ENCODE data around the gene ADAMTS14. TPM values are rescaled to one million over a fixed set of nuclear protein-coding genes. Genes with fewer than 3 reads are reported as not detected.

Gene ADAMTS14
- total RNA-seq, 2 donors from 2014 or later: 0.19 to 1.0 TPM

DNA sequence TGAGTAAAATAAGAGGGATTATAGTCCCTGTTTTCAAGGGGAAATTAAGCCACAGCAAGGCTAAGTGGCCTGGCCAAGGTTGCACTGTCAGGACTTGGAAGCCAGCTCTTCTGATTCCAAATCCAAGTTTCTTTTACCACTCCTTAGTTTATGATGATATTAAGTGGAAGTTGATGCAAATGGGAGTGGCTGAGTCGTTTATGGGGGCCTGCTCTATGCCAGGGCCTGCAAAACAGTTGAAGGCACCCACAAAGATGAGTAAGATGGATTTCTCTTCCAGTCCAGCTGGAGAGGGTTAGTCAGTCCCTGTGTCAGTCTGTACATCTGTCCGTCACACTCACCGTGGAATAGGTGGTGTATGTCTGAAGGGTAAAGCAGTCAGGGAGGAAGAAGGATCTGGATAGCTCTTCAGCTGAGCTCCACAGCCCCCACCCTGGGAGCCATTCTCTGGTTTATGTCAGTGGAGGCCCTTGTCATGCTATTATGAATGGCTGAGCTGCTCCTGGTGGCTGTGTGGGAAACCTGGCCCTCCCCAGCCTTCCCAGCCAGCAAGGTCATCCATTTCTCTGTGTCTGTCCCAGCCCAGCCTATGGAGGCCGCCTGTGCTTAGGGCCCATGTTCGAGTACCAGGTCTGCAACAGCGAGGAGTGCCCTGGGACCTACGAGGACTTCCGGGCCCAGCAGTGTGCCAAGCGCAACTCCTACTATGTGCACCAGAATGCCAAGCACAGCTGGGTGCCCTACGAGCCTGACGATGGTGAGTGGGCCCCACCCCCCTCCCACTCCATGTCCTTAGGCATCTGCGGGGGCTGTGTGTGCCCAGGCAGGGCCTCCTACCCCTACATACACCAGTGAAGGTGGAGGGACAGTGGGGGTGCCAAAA, 68.3 kb downstream of the ADAMTS14 start:
- peak; percentile 48 for DNase-seq (ENCODE audit: low spot score)
- intact Hi-C loops (cut with DNase I): no loop called here

DNA sequence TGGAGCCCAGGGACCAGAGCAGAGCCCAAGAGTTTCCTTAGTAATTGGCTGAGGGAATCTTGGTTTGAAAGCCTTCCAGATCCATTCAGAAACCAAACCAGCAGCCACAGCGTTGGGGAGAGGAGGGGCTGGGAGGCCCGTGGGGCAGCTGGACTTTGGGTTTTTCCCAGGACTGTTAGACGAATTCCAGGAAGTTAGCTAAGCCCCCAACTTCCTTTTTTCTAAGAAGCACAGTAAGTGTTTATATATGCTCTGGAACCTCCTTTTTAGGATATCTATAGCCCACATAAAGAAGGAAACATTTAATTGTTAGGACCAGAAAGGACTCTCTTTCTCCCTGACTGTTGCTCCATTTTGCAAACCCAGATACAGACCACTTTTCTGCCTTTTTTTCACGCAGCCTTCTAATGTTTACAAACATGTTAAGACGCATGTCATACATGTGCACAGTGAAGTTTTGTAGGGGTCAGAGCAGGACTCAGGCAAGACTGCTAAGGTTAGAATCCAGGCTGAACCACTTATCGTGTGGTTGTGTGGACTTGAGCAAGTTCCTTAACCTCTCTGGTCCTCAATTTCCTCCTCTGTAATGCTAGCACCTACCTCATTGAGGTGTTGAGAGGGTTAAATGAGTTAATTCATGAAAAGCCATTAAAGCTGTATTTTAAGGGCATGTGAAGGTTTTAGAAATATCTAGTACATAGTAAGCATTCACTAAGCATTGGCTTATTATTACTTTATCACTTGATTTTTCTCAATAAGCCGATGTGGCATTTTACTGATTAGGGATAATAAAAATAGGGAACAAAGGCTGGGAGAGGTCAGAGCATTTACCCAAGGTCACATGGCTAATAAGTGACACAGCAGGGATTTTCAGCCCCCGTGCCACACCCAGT, 70.5 kb downstream of the ADAMTS14 start:
- DNase-seq (ENCODE audit: low spot score): peak; percentile 80
- intact Hi-C loops (cut with DNase I): no loop called here

DNA sequence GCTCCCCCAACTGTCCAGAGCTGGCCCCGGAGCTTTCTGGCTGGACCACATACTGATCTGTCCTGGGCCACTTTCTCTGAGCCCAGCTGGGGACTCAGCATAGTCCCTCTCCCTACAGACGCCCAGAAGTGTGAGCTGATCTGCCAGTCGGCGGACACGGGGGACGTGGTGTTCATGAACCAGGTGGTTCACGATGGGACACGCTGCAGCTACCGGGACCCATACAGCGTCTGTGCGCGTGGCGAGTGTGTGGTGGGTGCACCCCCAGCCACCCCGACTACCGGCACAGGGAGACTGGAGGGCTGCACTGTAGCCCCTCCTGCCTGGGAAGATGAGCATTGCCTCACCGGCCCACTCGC, 71.1 kb downstream of the ADAMTS14 start:
- intact Hi-C loops (cut with DNase I): no loop called here
- DNase-seq (ENCODE audit: low spot score): peak; percentile 66

DNA sequence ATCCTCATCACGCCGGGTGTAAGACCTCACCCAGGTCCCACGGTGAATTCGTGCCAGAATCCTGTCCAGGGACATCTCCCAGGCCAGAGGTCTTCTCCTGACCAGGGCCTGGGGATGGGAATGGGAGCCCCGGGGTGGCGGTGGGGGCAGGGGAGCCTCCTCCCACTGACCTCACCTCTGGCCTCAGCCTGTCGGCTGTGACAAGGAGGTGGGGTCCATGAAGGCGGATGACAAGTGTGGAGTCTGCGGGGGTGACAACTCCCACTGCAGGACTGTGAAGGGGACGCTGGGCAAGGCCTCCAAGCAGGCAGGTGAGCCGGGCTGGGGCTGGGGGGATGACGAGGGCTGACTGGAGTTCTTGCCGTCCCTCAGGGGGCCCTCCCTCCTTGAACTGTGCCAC, 71.6 kb downstream of the ADAMTS14 start:
- peak; percentile 79 for DNase-seq (ENCODE audit: low spot score)
- intact Hi-C loops (cut with DNase I): no loop called here

DNA sequence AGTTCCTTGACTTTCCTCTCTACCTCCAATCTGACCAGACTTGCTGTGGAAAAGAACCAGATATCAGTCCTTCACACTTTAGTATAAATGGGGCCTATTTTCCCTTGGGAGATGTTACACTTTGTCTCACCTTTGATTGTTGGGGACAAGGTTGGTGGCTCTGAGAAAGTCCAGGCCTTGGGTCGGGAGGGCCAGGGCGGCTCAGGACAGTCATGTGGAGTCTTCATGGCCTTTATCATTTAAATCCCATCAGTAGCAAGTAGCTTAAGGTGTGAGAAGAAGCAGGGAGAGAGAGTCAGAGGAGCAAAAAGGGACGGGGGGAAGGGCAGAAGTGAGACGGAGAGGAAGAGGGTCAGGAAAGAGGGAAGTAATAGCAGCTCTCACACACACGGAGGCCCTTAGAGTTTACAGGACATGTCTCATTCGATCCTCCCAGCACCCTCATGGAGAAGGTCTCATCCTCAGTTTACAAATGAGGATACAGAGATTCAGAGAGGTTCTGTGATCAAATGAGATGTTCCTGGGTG, 72.4 kb downstream of the ADAMTS14 start:
- DNase-seq (ENCODE audit: low spot score): peak; percentile 12
- intact Hi-C loops (cut with DNase I): no loop called here

DNA sequence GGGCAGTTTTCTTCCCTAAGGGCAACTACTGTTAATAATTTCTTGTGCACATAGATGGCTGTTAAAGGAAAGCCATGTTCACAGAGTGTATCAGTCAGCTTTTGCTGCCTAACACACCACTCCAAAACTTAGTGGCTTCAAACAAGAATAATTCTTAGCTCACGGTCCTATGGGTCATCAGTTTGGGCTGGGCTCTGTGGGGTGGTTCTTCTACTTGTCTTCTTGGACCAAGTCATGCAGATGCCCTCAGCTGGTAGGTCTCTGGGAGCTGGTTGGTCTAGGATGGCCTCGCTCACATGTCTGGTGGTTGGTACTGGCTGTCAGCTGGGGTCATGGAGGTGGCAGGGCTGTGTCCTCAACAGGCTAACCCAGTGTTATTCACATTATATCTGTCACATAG, 73.2 kb downstream of the ADAMTS14 start:
- peak; percentile 16 for DNase-seq (ENCODE audit: low spot score)
- intact Hi-C loops (cut with DNase I): no loop called here

DNA sequence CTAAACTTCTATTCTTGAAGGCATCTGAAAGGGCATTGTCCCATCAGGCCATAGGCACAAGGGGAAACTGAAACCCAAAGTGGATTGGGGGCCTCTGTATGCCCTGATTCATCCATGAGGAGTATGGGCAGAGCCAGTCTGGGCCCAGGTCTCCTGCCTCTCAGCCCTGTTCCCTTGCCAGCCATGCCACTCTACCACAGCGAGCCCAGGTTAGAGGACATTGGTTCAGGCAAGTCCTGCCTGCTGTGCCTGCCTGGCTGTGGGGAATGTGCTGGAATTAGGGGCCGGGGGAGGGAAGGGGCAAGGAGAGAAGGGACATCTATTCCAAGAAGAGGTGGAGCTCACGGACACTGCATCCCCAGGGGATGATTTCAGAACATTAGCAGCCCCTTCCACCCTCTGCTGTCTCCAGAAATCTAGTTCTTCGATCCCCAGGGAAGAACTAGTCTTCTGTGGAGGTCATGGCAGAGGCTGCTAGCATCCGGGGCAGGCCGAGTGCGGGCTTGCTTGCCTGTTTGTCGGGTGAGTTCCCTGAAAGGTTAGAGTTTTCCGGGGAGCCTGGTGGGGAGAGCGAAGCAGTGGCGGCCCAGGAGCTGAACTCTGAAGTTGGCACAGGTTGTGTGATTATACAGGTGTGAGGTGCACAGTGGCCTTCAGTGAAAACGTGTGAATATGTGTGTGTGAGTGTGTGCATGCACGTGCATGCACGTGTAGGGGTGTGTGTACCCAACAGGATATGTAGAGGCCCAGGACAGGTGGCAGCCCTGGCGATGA, 75.1 kb downstream of the ADAMTS14 start:
- DNase-seq (ENCODE audit: low spot score): peak; percentile 46
- intact Hi-C loops (cut with DNase I): no loop called here

DNA sequence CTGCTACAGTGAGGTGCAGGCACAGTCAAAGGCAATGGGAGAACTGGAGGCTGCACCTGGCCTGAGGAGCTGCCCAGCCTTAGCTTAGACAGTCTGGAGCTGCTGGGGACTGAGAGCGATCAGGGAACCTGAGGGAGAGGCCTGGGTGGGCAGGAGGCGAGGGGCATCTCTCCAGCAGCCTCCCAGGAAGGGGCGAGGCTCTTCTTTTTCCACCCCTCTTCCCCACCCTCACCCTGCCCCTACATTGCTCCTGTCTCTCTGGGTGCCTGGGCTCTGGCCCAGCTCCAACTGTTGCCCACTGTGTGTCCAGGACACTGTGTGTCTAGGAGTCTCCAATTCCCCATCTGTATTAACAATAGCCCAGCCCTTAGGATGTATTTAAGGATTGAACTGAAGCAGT, 76.0 kb downstream of the ADAMTS14 start:
- peak; percentile 32 for DNase-seq (ENCODE audit: low spot score)
- intact Hi-C loops (cut with DNase I): no loop called here

DNA sequence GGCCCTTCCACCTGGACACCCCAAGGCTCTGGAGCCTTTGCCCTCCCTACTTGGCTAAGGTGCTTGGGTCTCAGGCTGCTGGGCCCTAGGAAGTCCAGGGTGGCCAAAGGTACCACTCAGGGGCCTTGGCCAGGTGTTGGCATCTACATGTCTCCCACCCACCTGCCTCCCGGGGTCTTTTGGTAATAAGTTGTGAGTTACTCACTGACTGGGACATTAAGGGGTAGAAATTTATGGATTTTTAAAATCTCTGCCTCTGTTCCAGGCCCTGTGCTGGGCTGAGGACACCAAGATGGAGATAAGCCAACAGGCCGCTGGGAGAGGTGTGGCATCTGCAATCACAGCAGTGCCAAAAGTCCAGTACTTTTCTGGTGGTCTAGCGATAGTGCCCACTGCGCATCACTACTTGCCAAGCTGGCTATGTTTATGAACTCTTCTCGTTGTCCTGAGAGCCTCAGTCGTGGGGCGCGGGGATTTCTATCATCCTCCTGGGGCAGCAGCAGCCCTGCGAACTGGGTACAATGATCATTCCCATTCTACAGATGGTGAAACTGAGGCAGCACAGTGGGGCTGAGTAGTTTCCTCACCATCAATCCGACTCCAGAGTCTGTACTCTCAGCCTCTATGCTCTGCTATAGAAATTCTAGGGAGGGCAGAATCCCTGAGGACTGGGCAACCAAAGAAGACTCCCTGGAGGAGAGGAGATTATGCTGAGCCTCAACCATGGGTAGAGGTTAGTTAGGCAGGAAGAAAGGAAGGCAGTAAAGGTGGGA, 76.7 kb downstream of the ADAMTS14 start:
- peak; percentile 48 for DNase-seq (ENCODE audit: low spot score)

DNA sequence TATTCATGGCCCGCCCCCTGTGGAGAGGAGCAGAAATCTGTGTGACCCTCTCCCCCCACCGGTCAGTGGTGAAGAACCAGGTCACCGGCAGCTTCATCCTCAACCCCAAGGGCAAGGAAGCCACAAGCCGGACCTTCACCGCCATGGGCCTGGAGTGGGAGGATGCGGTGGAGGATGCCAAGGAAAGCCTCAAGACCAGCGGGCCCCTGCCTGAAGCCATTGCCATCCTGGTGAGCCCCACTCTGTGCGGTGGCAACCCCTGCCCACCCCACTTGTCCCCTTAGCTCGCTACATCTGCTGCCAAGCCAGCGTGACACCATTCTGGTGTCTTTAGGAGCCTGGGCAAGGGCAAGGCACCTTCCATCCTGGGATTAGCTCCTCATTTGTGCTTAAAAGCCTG, 77.5 kb downstream of the ADAMTS14 start:
- intact Hi-C loops (cut with DNase I): loop anchor here (5.0 to 10.0 kb wide), 2 partner anchors 275 to 292 kb away; partner anchors contain the start of gene PALD1 (in 1 of the 2)
- peak; percentile 72 for DNase-seq (ENCODE audit: low spot score)

More for the DNA sequence above, 76.7 kb downstream of the ADAMTS14 start:
- intact Hi-C loops (cut with DNase I): no loop called here

DNA sequence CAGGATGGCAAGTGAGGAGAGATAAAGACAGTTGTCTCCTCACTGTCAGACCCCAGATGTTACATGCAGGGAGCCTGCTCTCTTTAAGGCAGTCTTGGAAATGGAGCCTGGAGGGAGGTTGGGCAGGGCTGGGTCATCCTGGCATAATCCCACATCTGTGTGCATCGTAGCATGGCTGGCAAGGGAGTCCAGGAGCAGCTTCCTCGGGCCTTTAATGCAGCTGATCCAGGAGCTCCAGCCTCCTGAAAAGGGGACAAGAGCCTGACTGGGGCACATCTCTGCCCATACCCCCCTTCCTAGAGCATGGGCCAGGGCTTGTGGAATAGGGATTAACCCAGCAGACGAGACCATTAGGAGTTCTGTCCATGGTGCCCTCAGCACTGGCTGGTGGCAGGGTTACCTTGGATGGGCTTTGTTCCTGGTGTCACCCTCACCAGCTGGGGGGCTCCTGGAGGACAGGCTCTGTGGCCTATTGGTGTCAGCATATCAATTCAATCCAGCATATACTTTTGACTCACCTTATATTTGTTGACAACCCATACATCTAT, 77.9 kb downstream of the ADAMTS14 start:
- intact Hi-C loops (cut with DNase I): loop anchor here (5.0 to 10.0 kb wide), 2 partner anchors 275 to 293 kb away; partner anchors contain the start of gene PALD1 (in 1 of the 2)
- peak; percentile 51 for DNase-seq (ENCODE audit: low spot score)

DNA sequence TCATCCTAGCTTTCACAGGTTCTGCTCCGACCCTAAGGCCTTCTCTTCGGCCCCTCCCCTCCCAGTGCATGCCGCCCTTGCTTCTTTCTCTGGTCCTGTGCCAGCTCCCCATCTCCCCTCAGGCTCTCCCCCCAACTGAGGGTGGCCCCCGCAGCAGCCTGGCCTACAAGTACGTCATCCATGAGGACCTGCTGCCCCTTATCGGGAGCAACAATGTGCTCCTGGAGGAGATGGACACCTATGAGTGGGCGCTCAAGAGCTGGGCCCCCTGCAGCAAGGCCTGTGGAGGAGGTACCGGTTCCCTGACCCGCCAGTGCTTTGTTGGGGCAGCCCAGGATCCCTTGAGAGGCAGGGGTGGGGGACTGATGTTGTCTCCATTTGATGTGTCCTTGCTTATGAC, 79.0 kb downstream of the ADAMTS14 start:
- intact Hi-C loops (cut with DNase I): loop anchor here (5.0 to 10.0 kb wide), 2 partner anchors 277 to 294 kb away; partner anchors contain the start of gene PALD1 (in 1 of the 2)
- peak; percentile 68 for DNase-seq (ENCODE audit: low spot score)

DNA sequence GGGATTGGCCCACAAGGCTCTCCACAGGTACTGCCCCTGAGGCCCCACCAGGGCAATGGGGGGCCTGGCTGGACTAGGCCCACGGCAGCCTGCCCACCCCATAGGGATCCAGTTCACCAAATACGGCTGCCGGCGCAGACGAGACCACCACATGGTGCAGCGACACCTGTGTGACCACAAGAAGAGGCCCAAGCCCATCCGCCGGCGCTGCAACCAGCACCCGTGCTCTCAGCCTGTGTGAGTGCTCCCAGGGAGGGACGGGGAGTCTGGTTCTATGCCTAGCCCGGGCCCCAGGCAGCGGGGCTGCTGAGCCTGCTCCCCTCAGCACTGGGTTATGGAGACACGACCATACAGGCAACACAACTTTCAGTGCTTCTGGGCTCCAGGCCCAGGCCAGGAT, 79.7 kb downstream of the ADAMTS14 start:
- peak; percentile 80 for DNase-seq (ENCODE audit: low spot score)
- intact Hi-C loops (cut with DNase I): loop anchor here (5.0 to 10.0 kb wide), 2 partner anchors 277 to 295 kb away; partner anchors contain the start of gene PALD1 (in 1 of the 2)

DNA sequence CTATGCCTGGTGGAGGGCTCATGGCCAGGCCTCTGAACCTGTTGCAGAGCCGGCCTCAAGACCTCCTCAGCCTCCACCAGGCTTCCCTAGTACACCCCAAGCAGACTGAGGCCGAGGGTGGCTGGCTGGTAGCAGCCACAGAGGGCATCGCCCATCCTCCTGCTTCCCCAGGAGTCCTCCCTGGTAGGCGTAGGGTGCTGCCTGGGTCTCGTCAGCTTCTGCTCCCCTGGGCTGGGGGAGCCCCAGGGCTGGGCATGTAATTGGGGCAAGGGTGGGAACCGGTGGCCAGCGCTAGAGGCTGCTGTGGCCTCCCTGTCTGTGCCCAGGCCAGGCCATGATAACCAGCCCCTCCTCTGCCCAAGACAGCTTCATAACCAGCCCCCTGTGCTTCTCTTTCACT, 80.3 kb downstream of the ADAMTS14 start:
- peak; percentile 58 for DNase-seq (ENCODE audit: low spot score)
- intact Hi-C loops (cut with DNase I): loop anchor here (5.0 to 10.0 kb wide), 2 partner anchors 278 to 295 kb away; partner anchors contain the start of gene PALD1 (in 1 of the 2)

DNA sequence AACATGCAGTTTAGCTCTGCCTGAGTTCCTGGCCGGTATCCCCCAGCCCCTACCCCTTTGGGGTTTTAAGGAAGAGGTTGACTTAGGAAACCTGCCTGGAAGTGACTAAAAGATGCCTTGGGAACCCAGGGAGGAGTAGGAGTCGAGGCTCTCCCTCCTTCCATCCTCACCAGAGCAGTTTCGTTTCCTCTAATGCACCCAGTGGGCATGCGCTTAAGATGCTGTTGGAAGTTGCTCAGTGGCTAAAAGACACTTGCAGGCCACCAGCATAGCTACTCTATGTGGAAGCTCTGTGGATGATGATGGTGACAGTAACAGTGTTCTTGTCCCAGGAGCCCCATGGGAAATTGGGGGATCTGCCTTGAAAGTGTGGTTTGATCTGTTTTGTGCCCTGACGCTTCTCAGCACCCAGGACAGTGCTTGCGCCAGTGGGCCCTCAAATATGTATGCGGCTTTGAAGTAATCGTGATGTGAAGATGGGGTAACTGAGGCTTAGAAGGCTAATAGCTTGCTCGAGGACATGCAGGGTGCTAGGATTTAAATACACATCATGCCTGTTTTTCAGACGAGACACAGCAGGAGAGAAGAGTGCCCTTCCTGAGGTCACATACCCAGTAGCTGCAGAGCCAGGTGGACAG, 80.8 kb downstream of the ADAMTS14 start:
- intact Hi-C loops (cut with DNase I): loop anchor here (5.0 to 10.0 kb wide), 2 partner anchors 278 to 296 kb away; partner anchors contain the start of gene PALD1 (in 1 of the 2)
- peak; percentile 23 for DNase-seq (ENCODE audit: low spot score)

DNA sequence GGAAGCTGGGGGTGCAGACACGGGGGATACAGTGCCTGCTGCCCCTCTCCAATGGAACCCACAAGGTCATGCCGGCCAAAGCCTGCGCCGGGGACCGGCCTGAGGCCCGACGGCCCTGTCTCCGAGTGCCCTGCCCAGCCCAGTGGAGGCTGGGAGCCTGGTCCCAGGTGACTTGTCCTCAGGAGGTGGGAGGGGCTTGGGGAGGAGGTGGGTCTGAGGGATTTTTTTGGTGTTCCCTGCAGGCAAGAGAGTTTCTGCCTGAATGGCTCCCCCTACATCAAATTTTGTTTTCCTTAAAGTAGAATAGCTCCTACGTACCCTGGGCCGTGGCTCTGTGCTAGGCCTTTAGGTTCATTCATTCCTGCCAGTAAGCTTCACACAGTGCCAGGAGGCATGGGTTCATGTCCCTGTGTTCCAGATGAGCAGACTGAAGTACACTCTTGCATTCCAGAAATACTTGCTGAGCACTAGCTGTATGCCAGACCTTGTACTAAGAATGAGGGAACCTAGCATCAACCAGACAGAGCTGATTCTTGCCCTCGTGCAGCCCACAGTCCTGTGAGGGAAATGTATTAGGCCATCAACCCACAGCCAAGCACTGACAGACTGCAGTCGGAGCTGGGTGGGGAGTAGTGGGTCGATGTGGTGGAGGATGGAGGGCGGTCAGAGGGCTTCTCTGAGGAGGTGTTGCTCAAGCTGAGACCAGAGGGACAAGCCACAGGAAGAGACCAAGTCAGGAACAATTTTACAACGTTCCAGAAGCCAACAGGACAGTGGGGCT, 81.7 kb downstream of the ADAMTS14 start:
- intact Hi-C loops (cut with DNase I): loop anchor here (5.0 to 10.0 kb wide), 2 partner anchors 279 to 297 kb away; partner anchors contain the start of gene PALD1 (in 1 of the 2)
- DNase-seq (ENCODE audit: low spot score): peak; percentile 67

Data from posterior vena cava (tissue), 2 donors.